HEK293 (cell line): ENCODE data around the gene NFXL1.

Source experiments
- CTCF ChIA-PET: fragments of 350-600 bp; formaldehyde crosslinking; extraction: SDS; loops from one replicate; lab custom pipeline; 2021; ENCODE audit warnings: antibody characterized with exemption; lab: Yijun Ruan, JAX
- POLR2A ChIA-PET: fragments of 300-600 bp; formaldehyde crosslinking; extraction: SDS; loops from one replicate; lab custom pipeline; 2020; ENCODE audit warnings: antibody characterized with exemption, inconsistent platforms; lab: Yijun Ruan, JAX
- H3K27ac ChIP-seq: fragments of 200-500 bp; sonication (Bioruptor generic); 2 replicates; pipeline ENCODE4 v1.5.1; 2014; ENCODE audit warnings: low read depth, low read length, control low read depth, inconsistent platforms; ENCODE audit errors: extremely low read depth
- H3K36me3 ChIP-seq, 2 experiments: fragments of 200-500 bp in 1 of 2; sonication (Bioruptor generic) in 1 of 2; 1 replicate in 1 of 2; 2 replicates in 1 of 2; pipeline ENCODE4 v1.5.1; 2014 to 2017; ENCODE audit warnings: inconsistent platforms in 2 of 2, low read length in 2 of 2; ENCODE audit not compliant: control insufficient read depth in 2 of 2, insufficient read depth in 1 of 2
- H3K4me1 ChIP-seq: fragments of 200-500 bp; sonication (Bioruptor generic); 2 replicates; pipeline ENCODE4 v1.5.1; 2014; ENCODE audit warnings: mild to moderate bottlenecking, low read length, inconsistent platforms; ENCODE audit not compliant: control insufficient read depth, insufficient read depth
- H3K4me3 ChIP-seq: 2 replicates; pipeline ENCODE4 v1.5.1; 2011; ENCODE audit warnings: low read depth, mild to moderate bottlenecking, control low read depth, low read length, moderate library complexity
- H3K9me3 ChIP-seq: fragments of 200-500 bp; sonication (Bioruptor generic); 2 replicates; pipeline ENCODE4 v1.5.1; 2014; ENCODE audit warnings: low read depth, low read length, inconsistent platforms; ENCODE audit not compliant: control insufficient read depth, insufficient read depth
- GFI1B ChIP-seq: fragments of 450-650 bp; formaldehyde crosslinking; IDR thresholded peaks from 2 replicates; pipeline ENCODE4 v1.5.1; 2016; ENCODE audit warnings: missing biosample characterization, missing genetic modification characterization
- GLIS2 ChIP-seq: fragments of 450-650 bp; formaldehyde crosslinking; IDR thresholded peaks from 2 replicates; pipeline ENCODE4 v1.5.1; 2016; ENCODE audit warnings: missing biosample characterization, missing genetic modification characterization
- HOXC10 ChIP-seq: sonication (generic); formaldehyde crosslinking; IDR thresholded peaks from 2 replicates; pipeline ENCODE4 v1.8.1; 2023; ENCODE audit warnings: mild to moderate bottlenecking, missing genetic modification reagents
- KLF10 ChIP-seq: fragments of 450-650 bp; IDR thresholded peaks from 2 replicates; pipeline ENCODE4 v1.5.1; 2018; ENCODE audit warnings: missing biosample characterization, mild to moderate bottlenecking, missing genetic modification characterization
- REPIN1 ChIP-seq: fragments of 450-650 bp; formaldehyde crosslinking; IDR thresholded peaks from 2 replicates; pipeline ENCODE4 v1.5.1; 2017; ENCODE audit warnings: missing biosample characterization, missing genetic modification characterization, low read depth
- SETDB1 ChIP-seq: IDR thresholded peaks from one replicate; pipeline ENCODE4 v1.6.1; 2017; ENCODE audit warnings: mild to moderate bottlenecking, low read length, moderate library complexity, mixed read lengths; ENCODE audit not compliant: insufficient read length
- ZBTB1 ChIP-seq: fragments of 450-650 bp; formaldehyde crosslinking; IDR thresholded peaks from 2 replicates; pipeline ENCODE4 v1.5.1; 2016; ENCODE audit warnings: missing biosample characterization, missing genetic modification characterization
- ZBTB49 ChIP-seq: fragments of 450-650 bp; formaldehyde crosslinking; IDR thresholded peaks from 2 replicates; pipeline ENCODE4 v1.5.1; 2016; ENCODE audit warnings: missing biosample characterization, missing genetic modification characterization, low read depth
- ZBTB7A ChIP-seq: fragments of 450-650 bp; formaldehyde crosslinking; IDR thresholded peaks from 2 replicates; pipeline ENCODE4 v1.5.1; 2016; ENCODE audit warnings: low read depth, missing biosample characterization, missing genetic modification characterization
- ZFP37 ChIP-seq: fragments of 450-650 bp; formaldehyde crosslinking; IDR thresholded peaks from 2 replicates; pipeline ENCODE4 v1.5.1; 2016; ENCODE audit warnings: missing biosample characterization, missing genetic modification characterization
- ZNF138 ChIP-seq: fragments of 450-650 bp; formaldehyde crosslinking; IDR thresholded peaks from 2 replicates; pipeline ENCODE4 v1.5.1; 2016; ENCODE audit warnings: missing biosample characterization, missing genetic modification characterization, borderline replicate concordance
- ZNF157 ChIP-seq: fragments of 450-650 bp; formaldehyde crosslinking; IDR thresholded peaks from 2 replicates; pipeline ENCODE4 v1.5.1; 2016; ENCODE audit warnings: missing biosample characterization, missing genetic modification characterization
- ZNF169 ChIP-seq: fragments of 450-650 bp; formaldehyde crosslinking; IDR thresholded peaks from 2 replicates; pipeline ENCODE4 v1.5.1; 2016; ENCODE audit warnings: missing biosample characterization, missing genetic modification characterization
- ZNF239 ChIP-seq: fragments of 450-650 bp; formaldehyde crosslinking; IDR thresholded peaks from 2 replicates; pipeline ENCODE4 v1.5.1; 2016; ENCODE audit warnings: missing biosample characterization, missing genetic modification characterization
- ZNF324 ChIP-seq: fragments of 450-650 bp; formaldehyde crosslinking; IDR thresholded peaks from 2 replicates; pipeline ENCODE4 v1.5.1; 2016; ENCODE audit warnings: missing biosample characterization, missing genetic modification characterization
- ZNF341 ChIP-seq: fragments of 450-650 bp; formaldehyde crosslinking; IDR thresholded peaks from 2 replicates; pipeline ENCODE4; 2016; ENCODE audit warnings: low read depth, missing biosample characterization, missing genetic modification characterization
- ZNF48 ChIP-seq: fragments of 450-650 bp; formaldehyde crosslinking; IDR thresholded peaks from 2 replicates; pipeline ENCODE4 v1.5.1; 2016; ENCODE audit warnings: missing biosample characterization, missing genetic modification characterization
- ZNF544 ChIP-seq: fragments of 450-650 bp; formaldehyde crosslinking; IDR thresholded peaks from 2 replicates; pipeline ENCODE4 v1.5.0; 2017; ENCODE audit warnings: missing biosample characterization, missing genetic modification characterization
- ZNF610 ChIP-seq: fragments of 450-650 bp; formaldehyde crosslinking; IDR thresholded peaks from 2 replicates; pipeline ENCODE4 v1.5.1; 2016; ENCODE audit warnings: missing biosample characterization, missing genetic modification characterization, borderline replicate concordance
- ZNF664 ChIP-seq: fragments of 450-650 bp; formaldehyde crosslinking; IDR thresholded peaks from 2 replicates; pipeline ENCODE4 v1.5.1; 2016; ENCODE audit warnings: missing biosample characterization, missing genetic modification characterization
- ZNF677 ChIP-seq: fragments of 450-650 bp; IDR thresholded peaks from 2 replicates; pipeline ENCODE4 v1.5.0; 2018; ENCODE audit warnings: missing biosample characterization, mild to moderate bottlenecking, missing genetic modification characterization, moderate library complexity
- ZNF792 ChIP-seq: fragments of 450-650 bp; formaldehyde crosslinking; IDR thresholded peaks from 2 replicates; pipeline ENCODE4 v1.5.1; 2016; ENCODE audit warnings: missing biosample characterization, missing genetic modification characterization
- ZNF830 ChIP-seq: fragments of 450-650 bp; IDR thresholded peaks from 2 replicates; pipeline ENCODE4 v1.5.0; 2018; ENCODE audit warnings: missing biosample characterization, missing genetic modification characterization, low read depth, mild to moderate bottlenecking, moderate library complexity
- ZNF837 ChIP-seq: fragments of 450-650 bp; formaldehyde crosslinking; IDR thresholded peaks from 2 replicates; pipeline ENCODE4 v1.5.1; 2016; ENCODE audit warnings: missing biosample characterization, missing genetic modification characterization
- ZNF843 ChIP-seq: fragments of 450-650 bp; formaldehyde crosslinking; IDR thresholded peaks from 2 replicates; pipeline ENCODE4 v1.5.1; 2016; ENCODE audit warnings: missing biosample characterization, missing genetic modification characterization

The NFXL1 gene

GRCh38 chr4:47842985-47843384, 71.4 kb downstream of the NFXL1 start:
- Histone ChIP-seq H3K4me3 (no peak overlapping the region), H3K36me3 (peaks cover 0 to 28% of the 10 kb centered on the region in 2 experiments; a peak in 2 of 3 replicates), H3K9me3 (no peaks in the 10 kb centered on the region), H3K27ac (no peak overlapping the region)
- ChIA-PET CTCF (interaction anchor here (0.5 kb wide), 1 partner anchor 256 kb away, joined by 3 read pairs; no protein-coding TSS in a partner anchor), POLR2A (no interaction called here)
- TF ChIP-seq ZNF157 (tag by site-specific recombination) = no peak
- no peak for TF ChIP-seq ZNF544 (tag by site-specific recombination)
- TF ChIP-seq ZNF664 (tag by site-specific recombination) = no peak
- TF ChIP-seq ZNF837 (tag by site-specific recombination) = no peak
- no peak for TF ChIP-seq SETDB1
- TF ChIP-seq ZNF677 = no peak
- no peak for TF ChIP-seq ZNF830
- TF ChIP-seq KLF10 (tag by site-specific recombination) = no peak
- TF ChIP-seq ZNF48 (tag by site-specific recombination) = no peak
- TF ChIP-seq ZFP37 (tag by site-specific recombination) = no peak
- TF ChIP-seq ZNF324 (tag by site-specific recombination) = no peak
- no peak for TF ChIP-seq GLIS2 (tag by site-specific recombination)
- TF ChIP-seq ZNF239 (tag by site-specific recombination) = no peak
- no peak for TF ChIP-seq ZBTB1 (tag by site-specific recombination)
- TF ChIP-seq ZNF792 (tag by site-specific recombination) = no peak
- no peak for TF ChIP-seq HOXC10
- no peak for TF ChIP-seq ZNF610
- no peak for TF ChIP-seq REPIN1
- TF ChIP-seq, all 188 proteins: peak for 0
- no peaks in the 10 kb centered on the region for H3K4me1 ChIP-seq

- Histone ChIP-seq H3K27ac (no peak overlapping the region), H3K9me3 (no peaks in the 10 kb centered on the region), H3K36me3 (peaks cover 0 to 21% of the 10 kb centered on the region in 2 experiments; a peak in 2 of 3 replicates)
- CTCF ChIA-PET = interaction anchor here (1.4 to 2.0 kb wide), 2 partner anchors 155 to 172 kb away, joined by 3 to 7 read pairs; no protein-coding TSS in a partner anchor
- TF ChIP-seq ZNF341 (tag by site-specific recombination) (no peak), ZBTB7A (no peak), ZNF138 (no peak), ZBTB49 (tag by site-specific recombination) (no peak), ZNF169 (tag by site-specific recombination) (no peak), ZNF843 (tag by site-specific recombination) (no peak), GFI1B (no peak)
- TF ChIP-seq, all 188 proteins: peak for 0
- Histone ChIP-seq H3K4me1 (no peaks in the 10 kb centered on the region), H3K4me3 (no peak overlapping the region)
- POLR2A ChIA-PET = no interaction called here
These were observed 74.1 kb downstream of the NFXL1 start for GRCh38 chr4:47840291-47840690.
